Jurkat, Clone E6-1 (cell line): ENCODE results near the gene FMO4.
"Not testable (repeated sequence)": the region's sequence is repeated elsewhere in the genome, so short reads cannot be mapped to it uniquely, and the experiment has no call there.

ENCODE experiments used
- DNase-seq: peaks from one replicate; pipeline ENCODE4 v3.0.0-alpha.2; 2011; ENCODE audit warnings: low read depth, low spot score
- H3K4me3 ChIP-seq: 2 replicates; pipeline ENCODE4 v1.5.1; 2011; ENCODE audit warnings: mild to moderate bottlenecking, low read length, control low read depth, moderate library complexity

FMO4 gene

GRCh38 chr1:171313319-171313834 lies 606 bp upstream of the FMO4 start:
- no peak overlapping the region for H3K4me3 ChIP-seq
- no peak for DNase-seq

- H3K4me3 ChIP-seq, result no peak overlapping the region
- DNase-seq, result no peak
These were observed 15.3 kb downstream of the FMO4 start for GRCh38 chr1:171329251-171329650.

- no peak overlapping the region for H3K4me3 ChIP-seq
- DNase-seq, result no peak
These were observed 20.1 kb downstream of the FMO4 start for GRCh38 chr1:171334024-171334640.

GRCh38 chr1:171335964-171336363 lies 22.0 kb downstream of the FMO4 start:
- no peak overlapping the region for H3K4me3 ChIP-seq
- no peak for DNase-seq

GRCh38 chr1:171339345-171339744 lies 25.4 kb downstream of the FMO4 start:
- H3K4me3 ChIP-seq, DNase-seq: not testable (repeated sequence)

- H3K4me3 ChIP-seq, result no peak overlapping the region
- DNase-seq, result no peak
These were observed 29.9 kb downstream of the FMO4 start for GRCh38 chr1:171343727-171344472.

- H3K4me3 ChIP-seq, result no peak overlapping the region
- DNase-seq, result no peak
These were observed 30.5 kb downstream of the FMO4 start for GRCh38 chr1:171344473-171344820.

GRCh38 chr1:171345536-171345935 lies 31.6 kb downstream of the FMO4 start:
- no peak overlapping the region for H3K4me3 ChIP-seq
- no peak for DNase-seq

- no peak overlapping the region for H3K4me3 ChIP-seq
- DNase-seq, result no peak
These were observed 32.9 kb downstream of the FMO4 start for GRCh38 chr1:171346881-171347280.

- no peak overlapping the region for H3K4me3 ChIP-seq
- no peak for DNase-seq
These were observed 36.6 kb downstream of the FMO4 start for GRCh38 chr1:171350594-171350993.

- H3K4me3 ChIP-seq, result no peak overlapping the region
These were observed 38.0 kb downstream of the FMO4 start for GRCh38 chr1:171351961-171352360.

GRCh38 chr1:171352554-171352953 lies 38.6 kb downstream of the FMO4 start:
- no peak overlapping the region for H3K4me3 ChIP-seq
- no peak for DNase-seq

More at GRCh38 chr1:171351961-171352360, 38.0 kb downstream of the FMO4 start:
- no peak for DNase-seq

- DNase-seq, result no peak
- H3K4me3 ChIP-seq, result no peak overlapping the region
These were observed 41.7 kb downstream of the FMO4 start for GRCh38 chr1:171355727-171356126.

GRCh38 chr1:171357179-171357578 lies 43.2 kb downstream of the FMO4 start:
- no peak overlapping the region for H3K4me3 ChIP-seq
- DNase-seq, result no peak

- H3K4me3 ChIP-seq, result not testable (repeated sequence)
These were observed 45.3 kb downstream of the FMO4 start for GRCh38 chr1:171359355-171359648.

GRCh38 chr1:171359731-171360527 lies 45.9 kb downstream of the FMO4 start:
- not testable (repeated sequence) for H3K4me3 ChIP-seq, DNase-seq

More at GRCh38 chr1:171359355-171359648, 45.3 kb downstream of the FMO4 start:
- not testable (repeated sequence) for DNase-seq

GRCh38 chr1:171366085-171366484 lies 52.1 kb downstream of the FMO4 start:
- no peak for DNase-seq
- no peak overlapping the region for H3K4me3 ChIP-seq

GRCh38 chr1:171366816-171367215 lies 52.8 kb downstream of the FMO4 start:
- no peak overlapping the region for H3K4me3 ChIP-seq
- no peak for DNase-seq

- no peak overlapping the region for H3K4me3 ChIP-seq
- DNase-seq, result no peak
These were observed 53.5 kb downstream of the FMO4 start for GRCh38 chr1:171367436-171367835.

- no peak for DNase-seq
- no peak overlapping the region for H3K4me3 ChIP-seq
These were observed 58.6 kb downstream of the FMO4 start for GRCh38 chr1:171372418-171373084.
